Posterior cingulate gyrus (tissue), 11 donors: Measurements from ENCODE around the gene RBL2.

ENCODE experiments used
- DNase-seq, 10 donors: peaks; one replicate each; pipeline versions ENCODE4 v3.0.0 to v3.0.0-alpha.2; 2020 to 2021; ENCODE audit warnings: mixed read lengths in 3 of 10
- intact Hi-C: fragments of 100-400 bp; cut with DNase I; formaldehyde crosslinking; loops from one replicate; pipeline ENCODE4 v1.15.1; 2023

RBL2 gene

DNA sequence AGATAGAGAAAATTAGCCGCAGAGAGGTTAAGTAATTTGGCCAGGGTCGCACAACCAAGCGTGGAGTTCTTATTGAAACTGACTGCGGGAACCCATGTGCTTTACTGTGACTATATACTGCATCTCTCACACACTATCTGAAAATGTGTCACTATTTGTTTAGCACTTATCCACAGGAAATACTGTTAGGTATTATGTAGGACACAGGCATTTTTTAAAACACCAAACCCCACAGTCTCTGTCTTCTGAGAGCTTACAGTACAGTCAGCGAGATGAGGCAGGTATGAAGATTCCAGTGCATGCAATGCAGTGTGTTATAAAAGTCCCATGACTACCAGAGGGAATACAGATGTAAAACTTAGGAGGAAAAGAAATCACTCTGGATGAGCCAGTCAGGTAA lies 11.3 kb downstream of the RBL2 start:
- intact Hi-C loops: no loop called here
- DNase-seq: no peak

DNA sequence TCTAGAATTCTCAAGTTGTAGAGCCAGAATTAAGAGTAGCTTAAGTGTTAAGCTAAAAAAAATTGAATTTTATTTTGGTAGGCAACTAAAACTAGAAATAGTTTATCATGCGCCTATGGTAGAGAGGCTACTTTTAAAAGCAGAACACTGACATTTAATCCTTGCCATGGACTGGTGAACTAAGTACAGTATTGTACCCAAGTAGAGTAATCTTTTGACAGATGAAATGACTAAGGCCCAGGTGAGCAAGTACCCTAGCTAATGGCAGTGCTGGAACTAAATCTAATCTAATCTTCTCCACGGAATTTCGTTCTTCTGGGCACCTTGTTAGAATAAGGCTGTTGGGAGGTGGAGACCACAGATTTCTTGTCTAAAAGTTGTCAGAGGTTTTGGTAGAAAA lies 11.8 kb downstream of the RBL2 start:
- intact Hi-C loops: no loop called here
- no peak for DNase-seq

DNA sequence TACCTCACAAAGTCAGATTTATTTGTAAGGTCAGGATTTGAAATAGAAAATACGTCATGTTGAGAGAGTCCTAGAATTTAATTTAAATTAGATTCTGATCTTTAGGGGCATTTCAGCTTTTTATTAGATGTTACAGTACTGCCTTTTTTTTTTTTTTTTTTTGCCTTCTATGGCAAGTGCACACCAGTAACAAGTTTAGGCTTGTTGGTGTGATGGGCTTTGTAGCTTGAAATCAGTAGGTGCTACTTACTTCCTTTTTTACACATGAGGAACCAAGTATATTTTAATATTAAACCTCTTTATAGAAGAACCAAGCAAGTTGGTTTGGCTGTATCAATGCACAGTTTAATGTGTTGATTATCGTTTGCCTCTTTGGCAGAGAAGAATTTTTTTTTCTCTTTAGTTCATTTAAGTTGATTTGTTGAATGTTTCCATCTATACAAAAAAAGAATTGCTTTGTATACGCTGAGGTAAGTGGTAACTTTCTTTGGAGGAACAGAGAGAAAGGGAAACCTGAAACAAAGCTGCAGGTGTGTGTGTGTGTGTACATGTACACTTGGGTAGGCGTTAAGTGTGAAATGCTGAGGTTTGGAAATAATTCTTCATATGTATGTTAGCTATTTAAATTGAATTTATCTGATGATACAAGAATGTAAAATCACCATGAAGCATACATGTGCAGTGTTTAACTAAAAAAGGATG lies 15.7 kb downstream of the RBL2 start:
- no peak for DNase-seq
- intact Hi-C loops: no loop called here

DNA sequence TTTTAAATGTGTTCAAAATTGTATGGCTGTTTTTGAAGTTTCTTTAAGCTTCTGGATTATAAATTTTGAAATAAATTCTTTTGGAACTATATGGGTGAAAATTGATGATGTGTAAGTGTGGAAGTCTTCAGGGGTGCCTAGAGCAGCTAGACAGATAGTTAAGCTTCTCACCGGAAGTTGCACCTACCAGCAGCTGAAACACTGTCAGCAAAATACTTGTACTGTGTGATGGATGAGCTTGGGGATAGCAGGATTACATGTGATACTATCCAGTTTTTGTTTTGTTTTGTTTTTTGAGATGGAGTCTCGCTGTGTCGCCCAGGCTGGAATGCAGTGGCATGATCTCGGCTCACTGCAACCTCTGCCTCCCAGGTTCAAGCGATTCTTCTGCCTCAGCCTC lies 19.7 kb downstream of the RBL2 start:
- intact Hi-C loops: no loop called here

DNA sequence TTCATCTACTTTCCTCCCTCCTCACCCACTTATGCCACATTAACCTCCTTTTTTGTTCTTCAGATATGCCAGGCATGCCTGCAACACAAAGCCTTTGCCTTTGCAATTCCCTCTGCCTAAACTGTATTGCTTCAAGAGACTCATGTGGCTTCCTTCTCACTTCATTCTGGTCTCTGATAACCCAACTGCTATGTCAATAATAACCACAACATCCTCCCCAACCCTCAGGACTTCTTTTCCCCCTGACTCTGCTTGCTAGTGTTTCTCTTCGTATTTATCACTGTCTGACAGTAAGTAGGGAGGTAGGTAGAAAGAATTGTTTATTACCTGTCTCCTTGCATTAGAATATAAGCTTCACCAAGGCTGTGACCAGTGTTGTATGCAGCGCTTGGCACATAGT lies 22.4 kb downstream of the RBL2 start:
- no peak for DNase-seq
- intact Hi-C loops: no loop called here

More for the DNA sequence above, 19.7 kb downstream of the RBL2 start:
- no peak for DNase-seq

DNA sequence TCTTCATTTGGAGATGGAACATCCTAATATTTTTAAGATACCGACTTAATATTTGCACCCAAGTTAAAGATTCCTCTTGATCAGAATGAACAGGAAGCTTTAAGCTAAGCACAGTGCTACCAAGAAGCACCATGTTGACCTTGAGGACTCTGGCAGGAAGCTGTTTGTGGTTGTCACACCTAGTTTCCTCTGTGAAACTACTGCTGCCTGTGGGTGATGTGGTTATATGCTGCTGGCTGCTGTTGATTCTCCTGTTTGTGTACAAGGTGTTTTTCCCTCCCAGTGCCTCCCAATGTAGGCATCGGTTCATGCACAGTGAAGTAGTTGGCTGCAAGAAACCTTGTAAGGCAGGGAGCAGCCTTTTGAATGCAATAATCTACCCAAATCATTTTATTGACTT lies 23.4 kb downstream of the RBL2 start:
- intact Hi-C loops: no loop called here
- DNase-seq: no peak

DNA sequence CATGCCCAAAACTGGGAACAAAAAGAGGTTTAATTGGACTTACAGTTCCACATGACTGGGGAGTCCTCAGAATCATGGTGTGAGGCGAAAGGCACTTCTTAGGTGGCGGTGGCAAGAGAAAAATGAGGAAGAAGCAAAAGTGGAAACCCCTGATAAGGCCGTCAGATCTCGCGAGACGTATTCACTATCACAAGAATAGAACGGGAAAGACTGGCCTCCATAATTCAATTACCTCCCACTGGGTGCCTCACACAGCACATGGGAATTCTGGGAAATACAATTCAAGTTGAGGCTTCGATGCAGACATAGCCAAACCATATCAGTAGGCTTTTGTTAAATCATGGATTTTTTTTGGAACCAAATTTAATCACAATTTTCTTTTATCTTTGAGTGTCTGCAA lies 24.4 kb downstream of the RBL2 start:
- no peak for DNase-seq
- intact Hi-C loops: no loop called here

DNA sequence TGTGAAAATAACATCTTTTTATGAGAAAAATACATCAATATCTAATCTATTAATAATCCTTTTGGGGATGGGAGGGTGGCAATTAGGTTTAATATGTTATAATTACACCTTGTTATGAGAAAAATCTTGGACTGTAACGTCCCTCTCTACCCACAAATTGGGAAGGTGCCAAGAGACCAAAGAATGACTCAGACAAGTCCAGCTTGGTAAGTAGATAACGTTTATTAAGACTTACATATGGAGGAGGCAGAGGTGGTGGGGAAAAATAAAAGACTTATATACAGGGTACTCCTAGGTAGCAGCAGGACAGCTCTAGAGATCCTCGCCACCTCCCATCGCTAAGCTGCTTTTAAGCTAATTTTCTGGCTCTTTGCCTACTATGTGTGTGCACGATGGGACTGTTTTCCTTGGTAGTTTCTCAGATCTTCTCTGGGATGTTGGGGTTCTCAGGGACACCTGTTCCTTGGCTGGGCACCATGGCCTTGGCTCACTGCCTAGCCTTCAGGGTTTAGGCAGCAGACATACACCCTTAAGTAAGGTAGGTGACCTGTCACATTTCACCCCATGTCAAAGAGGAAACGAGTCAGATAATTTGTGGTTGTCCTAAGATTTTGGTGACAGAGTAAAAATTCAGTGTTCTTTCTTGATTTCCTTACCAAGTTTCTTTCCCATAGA lies 31.5 kb downstream of the RBL2 start:
- no peak for DNase-seq
- intact Hi-C loops: no loop called here

DNA sequence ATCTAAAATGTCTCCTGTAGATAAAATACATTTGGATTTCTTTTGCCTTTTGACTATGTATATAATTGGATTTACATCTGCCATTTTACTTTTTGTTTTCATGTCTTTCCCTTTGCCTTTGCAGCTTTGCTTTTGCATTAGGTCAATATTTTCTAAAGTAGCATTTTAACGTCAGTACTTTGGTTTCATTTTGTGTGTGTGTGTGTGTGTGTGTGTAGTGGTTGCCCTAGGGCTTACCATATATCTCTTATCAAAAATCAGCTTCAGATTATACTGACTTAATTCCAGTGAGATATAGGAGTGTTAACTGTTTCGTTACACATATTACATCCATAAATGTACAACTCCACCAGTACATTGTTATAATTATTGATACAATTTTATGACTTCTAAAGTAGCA lies 42.6 kb downstream of the RBL2 start:
- no peak for DNase-seq
- intact Hi-C loops: no loop called here

DNA sequence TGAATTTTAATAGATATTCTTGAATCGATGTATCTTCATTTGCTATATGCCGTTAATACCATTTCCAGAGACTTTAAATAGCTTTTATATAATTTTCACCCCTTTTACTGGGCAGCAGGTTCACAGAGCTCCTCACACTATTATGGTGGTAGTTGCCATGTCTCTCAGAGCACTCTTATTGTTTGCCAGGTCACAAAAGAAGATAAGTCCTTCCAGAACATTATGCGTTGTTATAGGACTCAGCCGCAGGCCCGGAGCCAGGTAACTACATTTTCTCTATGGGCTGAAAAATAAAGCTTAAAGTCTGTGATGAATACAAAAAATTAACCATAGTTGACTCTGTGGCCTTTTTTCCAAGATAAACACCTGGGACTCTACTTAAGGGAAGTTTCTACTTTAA lies 44.7 kb downstream of the RBL2 start:
- DNase-seq: no peak
- intact Hi-C loops: no loop called here

DNA sequence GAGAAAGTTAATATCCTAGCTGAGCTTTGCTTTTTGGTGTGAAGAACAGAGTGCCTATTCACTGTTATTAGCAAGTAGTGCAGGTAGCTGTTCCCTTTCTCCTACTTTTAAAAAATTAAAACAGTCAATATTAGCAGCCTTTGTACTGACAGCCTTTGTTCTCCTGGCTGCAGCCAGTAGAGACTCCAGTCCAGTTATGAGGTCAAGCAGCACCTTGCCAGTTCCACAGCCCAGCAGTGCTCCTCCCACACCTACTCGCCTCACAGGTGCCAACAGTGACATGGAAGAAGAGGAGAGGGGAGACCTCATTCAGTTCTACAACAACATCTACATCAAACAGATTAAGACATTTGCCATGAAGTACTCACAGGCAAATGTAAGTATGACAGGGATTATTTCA lies 46.1 kb downstream of the RBL2 start:
- intact Hi-C loops: no loop called here
- no peak for DNase-seq

DNA sequence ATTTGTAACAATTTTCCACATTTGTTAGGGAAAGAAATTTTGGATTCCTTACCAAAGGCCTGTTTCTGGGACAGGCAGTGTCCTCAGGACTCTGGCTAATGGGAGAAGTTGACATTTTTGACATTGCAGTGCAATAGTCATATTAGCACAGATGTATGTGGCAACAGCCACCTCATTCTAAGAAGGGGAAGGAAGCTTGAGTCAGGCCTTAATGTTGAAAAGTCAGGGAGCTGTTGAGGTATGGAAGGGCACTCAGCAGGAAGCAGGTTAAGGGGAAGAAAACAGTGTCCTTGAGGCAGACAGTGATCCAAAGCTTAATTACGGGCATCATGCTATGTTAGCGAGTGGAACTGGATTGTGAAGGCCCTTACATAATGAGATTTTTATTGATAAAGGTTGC lies 47.9 kb downstream of the RBL2 start:
- intact Hi-C loops: no loop called here
- no peak for DNase-seq

DNA sequence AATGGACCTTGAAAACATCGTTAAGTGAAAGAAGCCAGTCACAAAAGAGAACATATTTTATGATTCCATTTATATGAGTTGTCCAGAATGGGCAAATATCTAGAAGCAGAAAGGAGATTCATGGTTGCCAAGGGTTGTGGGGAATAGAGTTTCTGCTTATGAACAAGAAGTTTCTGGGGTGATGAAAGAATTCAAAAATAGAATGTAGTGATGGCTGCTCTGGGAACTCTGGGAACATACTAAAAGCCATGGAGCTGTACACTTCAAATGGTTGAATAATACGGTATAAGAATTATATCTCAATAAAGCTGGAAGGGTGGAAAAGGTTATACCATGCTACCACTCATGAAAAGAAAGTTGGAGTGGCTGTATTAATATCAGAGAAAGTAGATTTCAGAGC lies 50.3 kb downstream of the RBL2 start:
- DNase-seq: no peak
- intact Hi-C loops: no loop called here

DNA sequence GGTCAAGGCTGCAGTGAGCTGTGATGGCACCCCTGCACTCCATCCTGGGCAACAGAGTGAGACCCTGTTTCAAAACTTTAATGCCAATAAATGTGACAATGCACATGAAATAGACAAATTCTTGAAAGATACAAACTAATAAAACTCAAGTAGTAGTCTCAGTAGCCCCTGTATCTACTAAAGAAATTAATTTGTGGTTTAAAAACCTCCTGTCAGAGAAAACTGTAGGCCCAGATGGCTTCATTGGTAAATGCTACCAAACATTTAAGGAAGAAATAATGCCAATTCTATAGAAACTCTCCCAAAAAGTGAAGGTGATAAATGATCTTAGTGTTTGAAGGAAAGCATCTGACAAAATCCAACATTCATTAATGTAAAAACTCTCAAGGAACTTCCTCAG lies 52.0 kb downstream of the RBL2 start:
- no peak for DNase-seq
- intact Hi-C loops: no loop called here

DNA sequence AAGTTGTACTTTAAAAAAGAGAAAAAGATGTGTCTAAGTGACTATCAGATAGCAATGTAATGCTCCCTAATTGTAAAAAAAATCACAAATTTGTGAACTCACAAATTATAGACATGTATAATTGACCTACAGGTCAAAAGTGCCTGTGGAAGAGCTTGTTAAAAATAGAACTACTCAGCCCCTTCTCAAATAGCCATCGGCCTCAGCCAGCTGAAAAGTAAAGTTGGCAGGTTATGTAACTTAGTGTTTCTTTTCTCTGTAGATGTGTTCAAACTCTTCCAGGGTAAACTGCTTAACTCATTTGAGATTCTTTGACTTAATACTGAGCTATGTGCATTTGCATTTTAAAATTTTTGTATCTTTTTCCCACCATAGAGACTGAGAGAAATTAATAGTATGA lies 55.5 kb downstream of the RBL2 start:
- no peak for DNase-seq

DNA sequence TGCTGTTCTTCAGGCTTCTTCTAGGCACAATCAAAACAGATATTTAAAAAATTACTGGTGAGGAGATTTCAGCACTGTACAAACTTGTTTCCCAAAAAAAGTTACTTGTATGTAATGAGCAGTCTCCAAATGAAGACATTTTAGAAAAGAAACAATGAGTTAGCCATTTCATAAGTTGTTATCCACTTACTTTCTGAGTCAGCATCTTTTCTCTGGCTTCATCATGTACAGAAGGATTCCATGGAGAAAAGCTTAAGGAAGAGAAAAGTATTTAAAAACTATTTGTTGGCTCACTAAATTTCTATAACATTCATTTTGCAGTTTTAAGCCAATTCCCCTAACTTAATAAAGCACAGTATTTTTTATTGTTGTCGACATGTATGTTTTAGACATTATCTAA lies 58.2 kb downstream of the RBL2 start:
- intact Hi-C loops: no loop called here
- DNase-seq: no peak

More for the DNA sequence above, 55.5 kb downstream of the RBL2 start:
- intact Hi-C loops: no loop called here

DNA sequence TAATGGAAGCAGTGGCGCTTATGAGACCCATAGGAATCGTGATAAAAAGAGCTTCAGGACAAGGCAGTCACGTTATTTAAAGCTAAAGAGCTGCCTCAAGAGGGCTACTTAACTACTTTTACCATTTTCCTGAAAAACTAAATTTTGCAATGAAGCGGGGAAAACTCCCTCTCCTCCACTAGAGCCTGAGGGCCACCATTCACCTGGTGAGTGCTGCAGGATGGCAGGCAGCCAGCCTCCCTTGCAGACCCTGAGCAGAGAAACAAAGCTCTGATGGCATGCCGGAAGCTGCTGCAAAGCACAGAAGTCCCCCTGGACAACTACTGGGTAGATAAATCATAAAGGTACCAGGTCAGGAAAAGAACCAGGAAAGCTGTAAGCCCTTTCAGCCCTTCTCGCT lies 60.4 kb downstream of the RBL2 start:
- no peak for DNase-seq
- intact Hi-C loops: no loop called here

DNA sequence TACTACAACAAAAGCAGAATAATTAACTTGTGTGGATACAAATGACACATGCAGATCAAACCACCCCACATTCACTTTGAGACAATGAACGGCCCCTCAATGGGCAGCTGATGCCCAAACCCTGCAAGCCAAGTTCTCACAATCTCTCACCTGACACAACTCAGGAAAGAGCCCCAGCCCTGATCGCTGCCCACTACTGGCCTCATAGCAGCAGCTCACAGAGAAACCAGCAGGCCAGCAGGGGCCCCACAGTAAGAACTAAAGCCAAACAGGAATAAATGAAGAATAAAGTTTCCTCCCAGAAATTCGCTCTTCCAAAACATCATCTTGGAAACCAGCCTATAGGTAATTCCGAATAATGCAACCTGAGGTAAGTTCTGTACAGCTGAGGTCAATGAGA lies 61.1 kb downstream of the RBL2 start:
- no peak for DNase-seq
- intact Hi-C loops: no loop called here

DNA sequence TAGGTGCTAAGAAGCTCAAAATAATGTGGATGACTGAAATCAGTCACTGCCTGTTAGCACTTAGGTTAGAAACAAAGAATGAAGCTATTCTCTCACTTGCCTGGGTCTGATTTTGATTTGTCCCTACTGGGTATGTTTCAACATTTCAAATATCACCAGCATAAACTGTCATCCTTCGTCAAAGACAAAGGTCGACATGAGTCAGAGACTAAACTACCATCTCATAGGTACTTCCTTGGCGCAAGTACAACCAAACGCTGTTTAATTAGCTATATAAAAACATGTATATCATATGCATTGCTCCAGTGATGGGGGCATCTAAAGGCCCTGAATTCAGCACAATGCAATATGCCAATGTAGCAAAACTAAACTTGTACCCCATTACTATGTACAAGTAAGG lies 64.7 kb downstream of the RBL2 start:
- intact Hi-C loops: no loop called here
- DNase-seq: no peak

DNA sequence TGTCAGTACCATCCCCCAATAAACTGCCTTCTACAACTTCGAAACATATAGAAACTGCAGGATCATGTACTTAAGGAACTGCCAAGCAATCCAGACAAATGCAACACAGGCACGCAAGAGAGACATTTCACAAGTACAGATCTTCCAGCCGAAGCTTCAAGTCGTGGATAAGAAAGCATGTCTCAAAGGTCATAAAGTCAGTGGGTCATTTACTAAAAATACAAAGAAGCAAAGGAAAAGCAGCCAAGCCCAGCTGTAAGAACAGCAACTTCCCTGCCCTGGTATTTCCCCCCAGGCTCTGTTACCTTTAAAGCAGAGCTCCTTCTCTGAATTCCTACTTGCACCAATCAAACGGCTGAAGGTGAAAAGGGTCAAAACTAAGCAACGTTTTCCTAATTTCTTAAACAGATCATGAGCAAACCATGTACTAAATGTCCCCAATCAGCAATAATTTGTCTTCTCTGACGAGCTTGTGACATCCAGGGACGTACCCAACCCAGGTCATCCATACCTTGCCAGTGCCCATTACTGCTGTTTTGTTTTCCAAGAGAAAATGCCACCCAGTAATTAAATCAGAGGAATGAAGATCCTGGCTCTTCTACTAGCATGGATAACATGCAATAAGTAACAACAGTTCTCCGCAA lies 67.1 kb downstream of the RBL2 start:
- intact Hi-C loops: no loop called here
- no peak for DNase-seq

DNA sequence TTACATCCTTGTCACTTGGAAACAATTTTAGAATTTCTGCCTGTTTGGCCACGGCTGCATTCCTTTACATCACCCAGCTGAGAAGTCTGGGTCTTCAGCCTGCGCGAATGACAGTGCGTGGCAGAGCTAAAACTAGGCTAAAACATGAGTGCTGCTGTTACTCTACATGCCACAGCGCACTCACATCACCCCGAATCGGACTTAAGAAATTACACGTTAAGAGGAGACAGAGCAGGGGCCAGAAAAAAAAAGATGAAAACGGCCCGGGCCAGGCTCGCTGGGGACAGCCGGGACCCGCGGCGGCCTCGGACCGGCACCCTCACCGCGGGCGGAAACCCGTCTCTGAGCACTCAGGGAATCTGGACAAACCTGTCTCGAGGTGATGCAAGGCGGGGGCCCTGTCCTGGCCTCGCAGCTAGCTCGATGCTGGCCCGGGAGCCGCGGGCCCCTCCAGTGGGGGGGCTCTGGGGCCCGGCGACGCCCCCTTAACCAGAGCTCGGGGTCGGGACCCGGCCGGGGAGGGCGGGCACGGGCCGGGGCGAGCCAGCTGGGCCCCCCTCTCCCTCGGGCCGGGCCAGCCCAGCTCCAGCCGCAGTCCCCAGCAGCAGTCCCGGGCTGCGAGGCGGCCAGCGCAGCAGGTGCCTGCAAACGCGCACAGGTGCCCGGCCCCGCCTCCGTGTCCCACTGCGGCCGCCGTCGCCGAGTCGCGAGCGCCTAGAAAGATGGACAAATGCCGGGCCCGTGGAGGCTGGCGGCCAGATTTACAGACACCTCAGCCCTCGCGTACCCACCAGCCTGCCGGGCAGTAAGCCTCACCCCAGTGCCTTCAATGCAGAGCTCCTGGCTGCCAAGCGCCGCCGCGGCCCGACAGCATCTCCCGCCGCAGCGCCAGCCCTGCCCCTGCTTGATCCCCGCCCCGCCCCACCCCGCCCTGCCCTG lies 68.3 kb downstream of the RBL2 start, which contains the start of gene AKTIP:
Gene AKTIP, minus strand, starts transcription at position 879 of the 939 bp plus-strand sequence. CDS start 2,950 bp downstream, outside the sequence.
- intact Hi-C loops: loop anchor here (2.0 kb wide), 1 partner anchor 68 kb away; the partner anchor contains the start of gene RBL2
- DNase-seq: peak in 9 of 10 donors; percentile 18 to 95 (median 72)
